Activated CD4-positive, alpha-beta T cell treated with anti-CD3 and anti-CD28 coated beads, Interleukin-2, amount 10 ng/mL, durations not matched to agents 7 days and 5 days (primary cell): ENCODE results near the gene CPEB4. TPM values are rescaled to one million over a fixed set of nuclear protein-coding genes. Genes with fewer than 3 reads are reported as not detected.

ENCODE experiments used
- CTCF ChIA-PET: fragments of 350-600 bp; sonication (Branson Sonifier 250); formaldehyde crosslinking; loops from one replicate; lab custom pipeline; 2021; ENCODE audit warnings: antibody characterized with exemption; lab: Charles Lee
- POLR2A ChIA-PET: fragments of 350-600 bp; sonication (Branson Sonifier 250); formaldehyde crosslinking; loops from one replicate; lab custom pipeline; 2021; ENCODE audit warnings: antibody characterized with exemption; lab: Charles Lee
- DNase-seq: peaks from one replicate; pipeline ENCODE4 v3.0.0-alpha.2; 2020
- H3K27ac Mint-ChIP-seq: one replicate; pipeline ENCODE4 v1.8.0; 2021; ENCODE audit warnings: mild to moderate bottlenecking, moderate library complexity, mixed read lengths
- H3K27me3 Mint-ChIP-seq: one replicate; pipeline ENCODE4 v1.8.0; 2021; ENCODE audit warnings: mixed read lengths
- H3K36me3 Mint-ChIP-seq: one replicate; pipeline ENCODE4 v1.8.0; 2021; ENCODE audit warnings: low read depth, mixed read lengths
- H3K4me1 Mint-ChIP-seq: one replicate; pipeline ENCODE4 v1.8.0; 2021; ENCODE audit warnings: mixed read lengths
- H3K4me3 Mint-ChIP-seq: one replicate; pipeline ENCODE4 v1.8.0; 2021; ENCODE audit warnings: mild to moderate bottlenecking, moderate library complexity, mixed read lengths
- H3K9me3 Mint-ChIP-seq: one replicate; pipeline ENCODE4 v1.8.0; 2021; ENCODE audit warnings: mixed read lengths
- total RNA-seq, 2 experiments: library from RNA; stranded (reverse); gene quantifications; one replicate each; pipeline ENCODE4 v1.2.3, GENCODE V29; 2021

Gene CPEB4
- total RNA-seq, 2 experiments from 2014 or later: 13.9 to 14.0 TPM

DNA sequence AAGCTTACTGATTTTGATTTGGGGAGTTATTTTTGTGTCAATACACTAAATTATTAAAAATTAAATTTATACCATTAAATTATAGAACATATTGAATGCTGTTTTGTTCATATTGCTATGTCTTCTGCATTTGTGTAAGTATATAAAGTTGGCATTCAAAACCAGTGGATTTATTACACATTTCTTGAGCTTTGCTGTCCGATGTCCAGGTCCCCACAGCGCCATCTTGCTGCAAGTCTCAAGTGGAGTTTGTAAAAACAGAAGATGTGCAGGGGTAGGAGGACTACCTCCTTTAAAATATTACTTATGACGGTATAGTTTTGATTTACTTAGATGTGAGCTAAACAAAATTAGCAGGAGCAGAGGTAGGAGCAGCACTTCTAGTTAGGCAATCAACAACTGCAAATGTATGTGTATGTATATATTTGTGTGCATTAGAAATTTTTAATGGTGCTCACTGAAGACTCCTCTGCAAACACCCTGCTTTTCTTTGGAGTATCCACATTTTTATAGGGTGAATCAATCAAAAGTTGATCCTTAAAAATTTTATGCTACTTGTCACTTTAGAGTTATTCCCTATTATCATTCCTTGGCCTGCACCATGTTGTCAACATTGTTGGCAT lies 37.4 kb downstream of the CPEB4 start:
- POLR2A ChIA-PET: no interaction called here
- H3K4me1 Mint-ChIP-seq: peaks cover 2% of the 10 kb centered on the region
- H3K9me3 Mint-ChIP-seq: no peaks in the 10 kb centered on the region
- no peak overlapping the region for H3K27ac Mint-ChIP-seq
- peak; percentile 51 for DNase-seq
- CTCF ChIA-PET: interaction anchor here (0.5 to 1.2 kb wide), 4 partner anchors 14 to 309 kb away, joined by 3 to 4 read pairs (median 3); partner anchors contain the start of gene BOD1
- H3K4me3 Mint-ChIP-seq: no peak overlapping the region
- peaks cover 5% of the 10 kb centered on the region for H3K36me3 Mint-ChIP-seq
- H3K27me3 Mint-ChIP-seq: no peaks in the 10 kb centered on the region

DNA sequence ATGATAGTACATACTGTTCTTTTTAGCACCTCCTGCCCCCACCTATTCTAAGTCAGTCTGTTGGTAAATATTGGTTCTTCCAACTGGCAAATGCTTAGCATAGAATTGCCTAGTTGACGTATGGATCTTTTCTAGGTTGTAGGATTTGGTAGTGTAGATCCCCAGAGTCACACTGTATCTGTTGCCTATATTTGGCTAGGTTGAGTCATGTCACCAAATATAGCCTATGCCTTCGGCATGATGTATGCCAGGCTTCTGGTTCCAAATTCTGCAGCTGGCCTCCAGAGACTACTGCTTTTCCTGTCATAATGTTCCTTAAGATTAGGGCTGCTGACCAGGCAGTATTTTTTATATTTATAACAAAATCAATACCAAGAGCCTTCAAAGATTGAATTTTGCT lies 38.2 kb downstream of the CPEB4 start:
- H3K27ac Mint-ChIP-seq: no peak overlapping the region
- no peaks in the 10 kb centered on the region for H3K9me3 Mint-ChIP-seq
- CTCF ChIA-PET: no interaction called here
- no peaks in the 10 kb centered on the region for H3K27me3 Mint-ChIP-seq
- DNase-seq: no peak
- H3K4me3 Mint-ChIP-seq: no peak overlapping the region
- POLR2A ChIA-PET: no interaction called here
- H3K36me3 Mint-ChIP-seq: peaks cover 5% of the 10 kb centered on the region
- H3K4me1 Mint-ChIP-seq: peaks cover 2% of the 10 kb centered on the region

DNA sequence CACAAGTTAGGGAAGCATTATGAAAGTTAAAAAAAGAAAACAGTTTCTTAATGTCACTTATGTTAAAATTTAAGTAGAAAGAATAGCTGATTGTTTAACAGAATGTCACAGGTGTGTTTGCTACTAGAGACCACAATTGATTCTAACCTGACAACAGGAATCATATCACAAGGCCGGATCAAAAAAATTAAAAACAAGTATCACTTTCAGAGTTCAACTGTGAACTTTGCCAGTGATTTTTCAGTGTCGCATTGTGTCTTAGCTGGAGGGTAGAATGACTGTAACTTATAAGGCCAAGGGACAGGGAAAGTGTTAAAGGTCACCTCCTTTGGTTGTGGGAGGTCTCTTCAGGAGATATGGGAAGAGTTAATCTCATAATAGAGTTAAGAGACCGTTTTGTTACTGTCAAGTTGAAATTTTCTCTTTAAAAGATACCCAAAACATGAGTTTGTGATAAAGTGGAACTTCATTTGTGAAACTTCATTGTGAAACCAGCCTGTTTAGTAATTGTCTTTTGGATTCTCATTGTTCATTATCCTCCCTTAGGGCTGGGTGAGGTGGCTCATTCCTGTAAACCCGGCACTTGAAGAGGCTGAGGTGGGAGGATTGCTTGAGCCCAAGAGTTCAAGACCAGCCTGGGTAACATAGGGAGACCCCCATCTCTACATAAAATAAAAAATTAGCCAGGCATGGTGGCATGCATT lies 40.9 kb downstream of the CPEB4 start:
- no peaks in the 10 kb centered on the region for H3K9me3 Mint-ChIP-seq
- H3K27ac Mint-ChIP-seq: no peak overlapping the region
- DNase-seq: no peak
- no peaks in the 10 kb centered on the region for H3K27me3 Mint-ChIP-seq
- H3K36me3 Mint-ChIP-seq: no peaks in the 10 kb centered on the region
- ChIA-PET POLR2A (no interaction called here), CTCF (no interaction called here)
- no peaks in the 10 kb centered on the region for H3K4me1 Mint-ChIP-seq
- no peak overlapping the region for H3K4me3 Mint-ChIP-seq

DNA sequence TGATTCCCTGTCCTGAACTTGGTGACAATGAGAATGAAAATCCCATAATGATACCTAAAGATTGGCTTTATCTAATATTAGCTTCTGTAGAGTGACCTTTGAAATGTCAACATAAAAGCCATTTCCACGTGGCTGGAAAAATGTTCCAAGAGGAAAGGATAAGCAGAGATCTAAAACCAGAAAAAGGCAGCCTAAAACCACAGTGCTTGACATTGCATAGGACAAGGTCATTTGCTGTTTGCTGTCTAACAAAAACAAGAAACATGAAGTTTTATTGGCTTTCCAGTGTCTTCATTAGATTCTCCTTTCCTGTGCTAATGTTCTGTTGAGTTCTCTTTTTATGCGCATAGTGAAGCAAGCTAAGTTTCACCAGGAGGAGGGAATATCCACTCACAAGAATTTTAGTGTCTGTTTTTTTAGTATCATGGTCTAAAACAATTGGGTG lies 44.6 kb downstream of the CPEB4 start:
- POLR2A ChIA-PET: interaction anchor here (0.7 kb wide), 1 partner anchor 30 kb away, joined by 4 read pairs; no protein-coding TSS in a partner anchor
- no peak for DNase-seq
- CTCF ChIA-PET: no interaction called here

DNA sequence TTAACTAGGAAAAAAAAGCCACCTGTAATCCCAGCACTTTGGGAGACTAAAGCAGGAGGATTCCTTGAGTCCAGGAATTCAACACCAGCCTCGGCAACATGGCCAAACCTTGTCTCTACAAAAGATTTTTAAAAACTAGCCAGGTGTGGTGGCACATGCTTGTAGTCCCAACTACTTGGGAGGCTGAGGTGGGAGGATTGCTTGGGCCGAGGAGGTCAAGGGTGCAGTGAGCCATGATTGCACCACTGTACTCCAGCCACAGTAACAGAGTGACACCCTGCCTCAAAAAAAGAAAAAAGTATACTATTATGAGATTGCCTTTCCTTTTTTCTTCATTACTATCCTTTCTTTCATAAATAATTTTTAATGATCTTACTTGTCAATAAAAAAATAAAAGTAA lies 45.8 kb downstream of the CPEB4 start:
- CTCF ChIA-PET: interaction anchor here (0.9 kb wide), 1 partner anchor 32 kb away, joined by 3 read pairs; no protein-coding TSS in a partner anchor
- Mint-ChIP-seq H3K36me3 (no peaks in the 10 kb centered on the region), H3K4me1 (no peaks in the 10 kb centered on the region), H3K4me3 (no peak overlapping the region), H3K9me3 (no peaks in the 10 kb centered on the region), H3K27ac (no peak overlapping the region), H3K27me3 (no peaks in the 10 kb centered on the region)
- POLR2A ChIA-PET: no interaction called here
- no peak for DNase-seq

More for the DNA sequence above, 44.6 kb downstream of the CPEB4 start:
- no peaks in the 10 kb centered on the region for H3K36me3 Mint-ChIP-seq
- no peaks in the 10 kb centered on the region for H3K9me3 Mint-ChIP-seq
- H3K27me3 Mint-ChIP-seq: no peaks in the 10 kb centered on the region
- H3K4me3 Mint-ChIP-seq: no peak overlapping the region
- H3K27ac Mint-ChIP-seq: no peak overlapping the region
- H3K4me1 Mint-ChIP-seq: no peaks in the 10 kb centered on the region

DNA sequence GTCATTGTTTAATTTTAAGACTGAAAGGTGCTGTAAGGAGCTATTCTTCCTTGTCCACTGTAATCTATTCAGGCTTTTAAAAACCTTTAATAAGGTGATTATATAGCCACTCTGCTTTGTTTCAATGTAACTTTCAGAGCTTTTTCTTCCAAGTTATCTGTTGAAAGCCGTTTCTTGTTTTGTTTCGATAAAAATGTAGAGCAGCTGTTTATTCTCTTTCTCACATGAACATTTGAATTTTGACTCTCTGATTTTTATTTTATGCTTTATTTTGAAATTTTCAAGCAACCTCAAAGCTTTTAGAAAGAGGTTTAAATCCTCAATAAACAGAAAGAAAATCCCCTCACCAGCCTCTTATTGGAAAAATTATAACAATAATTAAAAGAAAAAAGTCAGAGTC lies 47.2 kb downstream of the CPEB4 start:
- no peak overlapping the region for H3K27ac Mint-ChIP-seq
- POLR2A ChIA-PET: no interaction called here
- no peaks in the 10 kb centered on the region for H3K36me3 Mint-ChIP-seq
- DNase-seq: no peak
- no peaks in the 10 kb centered on the region for H3K4me1 Mint-ChIP-seq
- H3K27me3 Mint-ChIP-seq: no peaks in the 10 kb centered on the region
- no peaks in the 10 kb centered on the region for H3K9me3 Mint-ChIP-seq
- no peak overlapping the region for H3K4me3 Mint-ChIP-seq
- CTCF ChIA-PET: interaction anchor here (1.0 kb wide), 1 partner anchor 26 kb away, joined by 4 read pairs; no protein-coding TSS in a partner anchor

DNA sequence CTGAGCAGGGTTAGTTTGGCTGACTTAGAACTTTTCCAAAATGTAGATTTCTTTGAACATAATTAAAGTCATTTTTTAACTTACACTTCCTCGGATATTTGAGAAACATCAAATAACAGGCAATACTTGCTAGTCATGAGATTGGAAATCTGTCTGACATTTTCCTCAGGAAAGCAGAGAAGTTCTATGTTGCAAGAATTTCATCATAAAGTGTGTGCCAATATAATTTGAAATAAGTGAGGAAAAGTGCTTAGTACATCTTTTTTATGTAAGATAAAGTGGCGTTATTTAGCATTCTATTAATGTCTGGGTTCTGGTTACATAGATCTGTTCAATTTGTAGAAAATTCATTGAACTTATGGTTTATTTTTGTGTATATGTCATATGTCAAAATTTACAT lies 52.1 kb downstream of the CPEB4 start:
- Mint-ChIP-seq H3K27me3 (no peaks in the 10 kb centered on the region), H3K36me3 (peaks cover 2% of the 10 kb centered on the region), H3K9me3 (no peaks in the 10 kb centered on the region), H3K27ac (no peak overlapping the region), H3K4me3 (no peak overlapping the region), H3K4me1 (no peaks in the 10 kb centered on the region)
- ChIA-PET CTCF (no interaction called here), POLR2A (no interaction called here)
- no peak for DNase-seq

DNA sequence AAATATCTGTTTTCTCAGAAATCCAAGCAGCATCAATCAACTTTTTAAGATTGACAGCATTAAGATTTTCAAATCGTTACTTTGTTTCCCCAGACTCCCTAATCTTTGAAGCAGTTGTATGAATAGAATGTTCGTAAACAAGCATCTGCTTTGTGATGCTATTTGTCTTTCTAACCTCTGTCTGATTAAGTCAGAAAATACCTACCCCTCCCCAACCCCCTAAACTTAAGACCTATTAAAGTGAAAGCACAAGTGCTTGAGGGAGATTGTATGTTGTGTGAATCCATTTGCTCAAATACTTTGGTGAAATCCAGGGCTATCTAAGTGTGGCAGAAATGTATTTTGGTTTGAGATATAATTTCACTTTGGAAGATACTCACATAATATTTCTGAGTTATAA lies 53.0 kb downstream of the CPEB4 start:
- ChIA-PET POLR2A (no interaction called here), CTCF (interaction anchor here (0.6 kb wide), 1 partner anchor 14 kb away, joined by 3 read pairs; no protein-coding TSS in a partner anchor)
- H3K4me1 Mint-ChIP-seq: no peaks in the 10 kb centered on the region
- peaks cover 4% of the 10 kb centered on the region for H3K36me3 Mint-ChIP-seq
- no peaks in the 10 kb centered on the region for H3K9me3 Mint-ChIP-seq
- H3K27me3 Mint-ChIP-seq: no peaks in the 10 kb centered on the region
- no peak overlapping the region for H3K4me3 Mint-ChIP-seq
- no peak for DNase-seq
- H3K27ac Mint-ChIP-seq: no peak overlapping the region

DNA sequence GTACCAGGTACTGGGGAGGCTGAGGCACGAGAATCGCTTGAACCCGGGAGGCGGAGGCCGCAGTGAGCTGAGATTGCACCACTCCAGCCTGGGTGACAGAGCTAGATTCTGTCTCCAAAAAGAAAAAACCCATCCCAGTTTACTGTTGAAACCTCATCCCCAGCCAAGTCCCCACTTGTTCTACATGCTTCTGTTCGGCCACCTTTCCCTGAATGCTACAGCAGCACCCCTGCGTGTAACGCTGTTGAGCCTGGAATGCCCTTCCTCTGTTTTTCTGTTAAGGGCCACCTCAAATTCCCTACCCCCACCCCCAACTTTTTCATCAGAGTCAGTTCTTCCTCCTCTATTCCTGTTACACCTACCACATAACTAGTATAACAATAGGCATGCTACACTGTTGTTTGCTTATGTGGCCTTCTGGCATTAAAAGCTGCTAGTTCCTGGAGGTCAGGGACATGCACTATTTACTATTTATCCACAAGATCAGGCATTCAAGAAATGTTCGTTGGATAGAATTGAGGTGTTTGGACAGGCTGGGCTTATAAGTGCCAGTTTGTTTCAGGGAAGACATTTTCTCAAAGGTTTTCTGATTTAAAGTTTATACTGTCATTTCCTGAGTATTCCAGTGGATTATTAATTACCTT lies 53.7 kb downstream of the CPEB4 start:
- Mint-ChIP-seq H3K4me3 (no peak overlapping the region), H3K36me3 (peaks cover 5% of the 10 kb centered on the region), H3K27ac (no peak overlapping the region), H3K9me3 (no peaks in the 10 kb centered on the region), H3K27me3 (no peaks in the 10 kb centered on the region), H3K4me1 (no peaks in the 10 kb centered on the region)
- no peak for DNase-seq
- CTCF ChIA-PET: no interaction called here
- POLR2A ChIA-PET: no interaction called here

DNA sequence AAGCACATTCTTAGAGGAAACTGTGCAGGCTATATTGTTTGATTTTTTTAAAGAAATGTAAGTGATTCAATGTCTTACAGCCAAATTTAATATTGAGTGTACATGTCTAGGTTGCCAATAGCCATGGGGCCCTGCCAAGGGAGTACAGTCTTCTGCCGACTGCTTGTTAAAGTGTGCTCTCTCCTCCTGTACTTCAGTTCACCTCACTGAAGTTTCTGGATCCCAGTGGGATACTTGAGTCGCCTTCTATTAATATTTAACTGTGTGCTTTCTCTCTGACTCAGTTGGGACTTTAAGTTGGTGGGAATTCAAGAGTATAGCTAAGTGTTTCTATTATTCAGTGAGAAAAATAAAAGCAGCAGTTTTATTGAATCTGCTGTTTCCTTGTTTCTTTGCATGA lies 56.4 kb downstream of the CPEB4 start:
- no peaks in the 10 kb centered on the region for H3K9me3 Mint-ChIP-seq
- no peak for DNase-seq
- H3K4me3 Mint-ChIP-seq: no peak overlapping the region
- H3K36me3 Mint-ChIP-seq: peaks cover 9% of the 10 kb centered on the region
- ChIA-PET POLR2A (no interaction called here), CTCF (no interaction called here)
- H3K4me1 Mint-ChIP-seq: no peaks in the 10 kb centered on the region
- no peak overlapping the region for H3K27ac Mint-ChIP-seq
- H3K27me3 Mint-ChIP-seq: no peaks in the 10 kb centered on the region

DNA sequence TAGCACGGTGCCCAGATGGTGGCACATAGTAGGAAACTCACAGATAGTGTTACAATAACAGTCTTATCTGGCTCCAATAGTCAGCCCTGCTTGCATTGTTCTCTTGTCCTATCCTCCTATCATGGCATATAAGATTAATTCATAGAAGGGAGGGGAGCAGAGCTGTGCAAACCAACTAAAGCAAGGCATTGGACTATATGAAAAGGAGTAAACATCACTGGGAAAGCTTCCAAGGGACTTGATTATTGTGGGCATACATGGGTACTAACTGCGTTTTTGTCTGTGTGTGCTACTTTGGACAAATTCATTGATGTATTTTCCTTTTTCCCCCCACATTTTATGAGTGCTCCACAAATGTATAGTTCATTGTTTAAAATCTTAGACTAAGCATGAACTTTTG lies 57.0 kb downstream of the CPEB4 start:
- DNase-seq: no peak
- Mint-ChIP-seq H3K4me1 (no peaks in the 10 kb centered on the region), H3K27me3 (no peaks in the 10 kb centered on the region), H3K4me3 (no peak overlapping the region), H3K36me3 (peaks cover 13% of the 10 kb centered on the region), H3K27ac (no peak overlapping the region), H3K9me3 (no peaks in the 10 kb centered on the region)
- CTCF ChIA-PET: no interaction called here
- POLR2A ChIA-PET: no interaction called here

DNA sequence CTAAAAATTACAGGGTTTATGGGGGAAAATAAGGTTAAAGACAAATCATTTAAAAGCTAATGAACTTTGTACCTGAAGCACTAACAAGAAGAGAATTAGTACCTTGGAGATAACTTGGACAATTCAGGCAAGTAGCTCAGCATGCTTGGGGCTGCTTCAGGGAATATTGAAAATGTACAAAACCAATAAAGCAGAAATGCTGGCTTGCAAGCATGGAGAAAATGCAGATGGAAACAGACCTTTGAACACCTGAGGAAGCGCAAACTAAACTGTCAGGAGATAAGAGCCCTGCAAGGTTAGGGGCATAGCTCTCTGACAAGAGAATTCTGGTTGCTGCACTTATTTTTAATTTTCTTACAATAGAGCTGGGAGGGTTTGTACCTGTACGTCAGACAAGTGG lies 58.2 kb downstream of the CPEB4 start:
- ChIA-PET CTCF (interaction anchor here (0.7 to 0.9 kb wide), 2 partner anchors 16 to 301 kb away, joined by 3 to 4 read pairs; no protein-coding TSS in a partner anchor), POLR2A (no interaction called here)
- DNase-seq: no peak
- Mint-ChIP-seq H3K4me1 (no peaks in the 10 kb centered on the region), H3K36me3 (peaks cover 17% of the 10 kb centered on the region), H3K27ac (no peak overlapping the region), H3K4me3 (no peak overlapping the region), H3K27me3 (no peaks in the 10 kb centered on the region), H3K9me3 (no peaks in the 10 kb centered on the region)

DNA sequence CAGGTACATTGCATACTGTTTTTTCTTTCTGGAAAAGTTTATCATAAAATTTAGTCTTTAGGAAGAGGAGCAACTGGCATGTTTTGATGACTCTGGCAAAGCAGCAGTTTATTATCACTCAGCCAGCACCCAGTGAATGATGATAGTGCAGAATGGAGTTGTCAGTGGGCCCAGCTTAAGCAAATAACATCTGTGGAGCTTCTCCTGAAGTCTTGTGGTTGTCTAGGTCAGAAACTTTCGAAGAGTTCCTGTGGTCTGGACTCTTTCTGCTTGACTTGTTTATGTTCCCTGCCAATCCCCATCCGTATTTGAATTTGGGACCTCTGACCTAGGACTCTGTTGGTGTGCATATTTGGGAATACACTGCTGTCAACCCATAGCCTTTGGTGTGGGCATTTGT lies 62.7 kb downstream of the CPEB4 start:
- Mint-ChIP-seq H3K4me3 (no peak overlapping the region), H3K27me3 (no peaks in the 10 kb centered on the region), H3K9me3 (no peaks in the 10 kb centered on the region), H3K36me3 (peaks cover 26% of the 10 kb centered on the region), H3K4me1 (no peaks in the 10 kb centered on the region), H3K27ac (no peak overlapping the region)
- ChIA-PET CTCF (no interaction called here), POLR2A (no interaction called here)
- no peak for DNase-seq
